NOMO-1 treated with dmso at 0.1 percent for 144 hours (cell line): ENCODE results near the gene TCF4.

Experiments
- DNase-seq: peaks from one replicate; lab custom pipeline; 2025; ENCODE audit not compliant: unreplicated experiment; lab: John Stamatoyannopoulos, UW

The TCF4 gene

DNA sequence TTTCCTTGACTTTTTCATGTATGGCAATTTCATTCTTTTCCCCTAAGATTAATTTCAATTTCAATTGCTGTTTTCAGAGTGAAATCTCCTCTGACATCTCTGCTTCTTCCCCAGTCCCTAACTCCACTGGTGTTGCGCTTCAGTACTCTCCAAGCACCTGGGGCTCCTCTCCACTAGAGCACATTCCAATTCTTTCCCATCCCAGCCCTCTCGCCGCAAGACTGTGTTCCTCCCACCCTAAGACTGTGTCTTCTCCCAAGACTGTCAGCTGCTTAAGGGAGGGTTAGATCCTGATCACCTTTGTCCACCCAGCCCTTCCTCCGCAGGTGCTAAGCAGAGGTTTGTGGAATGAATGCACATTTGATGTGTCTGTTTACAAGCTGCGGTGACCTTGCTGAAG lies 373.0 kb downstream of the TCF4 start:
- no peak for DNase-seq

DNA sequence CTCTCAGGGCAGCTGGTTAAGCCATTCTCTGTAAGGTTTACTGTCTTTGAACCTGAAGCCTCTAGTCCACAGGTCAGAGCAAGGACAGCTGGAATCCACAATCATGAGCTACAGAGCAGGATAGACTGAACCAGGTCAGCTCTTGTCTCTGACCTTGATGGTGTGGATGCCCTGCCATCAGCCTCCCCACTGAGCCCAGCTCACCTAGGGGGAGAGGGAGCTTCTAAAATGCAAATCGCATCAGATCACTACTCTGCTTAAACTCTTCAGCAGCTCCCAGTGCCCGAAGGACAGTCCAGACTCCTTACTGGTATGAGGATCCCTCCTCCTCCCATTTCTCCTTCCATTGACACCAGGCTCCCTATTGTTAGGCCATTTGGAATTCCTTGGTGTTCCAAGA lies 373.5 kb downstream of the TCF4 start:
- DNase-seq, result no peak

DNA sequence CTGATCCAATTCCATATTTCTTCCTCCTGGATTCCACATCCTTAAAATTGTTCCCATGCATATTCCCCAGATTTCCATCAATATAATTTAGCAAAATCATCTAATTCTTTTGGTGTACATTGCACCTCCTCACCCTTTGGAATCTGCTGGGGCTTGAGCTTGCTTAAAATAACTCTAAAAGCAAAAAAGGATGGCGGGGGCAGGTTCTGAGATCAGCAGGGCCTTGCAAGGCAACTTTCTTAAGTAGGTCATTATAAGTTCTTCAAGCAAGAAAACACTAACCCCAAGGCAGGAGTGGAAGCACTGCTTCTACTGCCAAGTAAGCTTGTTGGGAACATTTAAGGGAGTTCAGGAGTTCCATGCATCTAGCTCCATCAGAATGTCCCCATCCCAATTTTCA lies 374.4 kb downstream of the TCF4 start:
- no peak for DNase-seq

DNA sequence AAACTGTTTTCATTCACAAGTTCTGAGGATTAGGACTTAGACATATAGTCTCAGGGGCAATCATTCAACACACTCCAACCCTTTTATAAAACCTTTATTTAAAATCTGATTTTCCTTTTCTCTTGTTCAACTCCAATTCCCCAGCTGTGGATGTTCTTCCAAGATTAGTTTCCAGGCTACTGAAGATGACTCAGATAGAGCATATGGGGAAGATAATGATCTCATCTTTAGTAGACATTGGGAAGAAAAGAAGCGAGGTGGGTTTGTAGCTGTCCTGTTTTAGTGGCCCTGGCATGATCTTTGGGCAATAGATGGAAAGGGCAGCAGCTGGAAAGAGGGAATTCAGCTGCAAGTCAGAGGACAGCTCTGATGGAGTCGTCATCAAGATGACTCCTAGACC lies 381.1 kb downstream of the TCF4 start:
- no peak for DNase-seq

- no peak for DNase-seq
Observed at GRCh38 chr18:55202232-55202917, 385.6 kb downstream of the TCF4 start.

GRCh38 chr18:55199291-55199963 lies 388.6 kb downstream of the TCF4 start:
- DNase-seq, result no peak

DNA sequence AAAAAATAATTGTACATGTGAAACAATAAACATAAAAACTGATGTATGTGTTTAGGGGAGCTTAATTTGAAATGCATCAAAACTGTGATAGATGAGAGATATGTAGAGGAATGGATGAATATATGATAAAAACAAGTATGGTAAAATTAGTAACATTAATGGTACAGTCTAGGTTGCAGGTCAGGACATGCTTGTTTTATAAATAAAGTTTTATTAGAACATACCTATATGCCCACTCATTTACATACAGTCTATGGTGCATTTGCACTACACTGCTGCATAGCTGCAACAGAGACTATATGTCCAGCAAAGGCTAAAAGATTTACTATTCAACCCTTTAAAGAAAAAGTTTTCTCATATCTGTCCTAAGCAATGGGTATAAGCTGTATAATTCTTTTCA lies 392.1 kb downstream of the TCF4 start:
- DNase-seq, result no peak

GRCh38 chr18:55189972-55190371 lies 398.0 kb downstream of the TCF4 start:
- DNase-seq, result no peak

- no peak for DNase-seq
Observed at GRCh38 chr18:55186588-55186987, 401.4 kb downstream of the TCF4 start.

GRCh38 chr18:55185391-55185790 lies 402.6 kb downstream of the TCF4 start:
- DNase-seq, result no peak

- DNase-seq, result no peak
Observed at GRCh38 chr18:55179835-55180234, 408.2 kb downstream of the TCF4 start.

DNA sequence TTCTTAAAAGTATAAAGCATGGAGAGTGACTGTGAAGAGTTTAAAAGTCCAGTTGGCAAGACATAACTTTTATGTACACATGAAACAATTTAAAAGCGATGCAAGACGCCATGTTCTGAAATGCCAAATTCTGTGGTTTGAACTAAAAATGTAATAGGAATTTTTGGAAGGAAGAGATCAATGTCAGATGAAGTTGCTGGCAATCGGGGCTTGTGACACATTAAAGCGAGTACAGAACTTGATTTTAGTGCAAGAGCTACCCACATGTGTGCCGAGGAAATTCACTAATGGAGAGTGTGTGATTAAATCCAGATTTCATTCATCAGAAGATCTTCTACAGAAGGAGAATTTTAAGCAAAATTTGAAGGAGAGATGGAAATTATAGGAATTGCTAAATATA lies 408.6 kb downstream of the TCF4 start:
- no peak for DNase-seq

GRCh38 chr18:55173291-55173690 lies 414.7 kb downstream of the TCF4 start:
- DNase-seq, result no peak
